Natural killer cell (primary cell): ENCODE results near the gene CLK1. TPM values are rescaled to one million over a fixed set of nuclear protein-coding genes. Genes with fewer than 3 reads are reported as not detected.

ENCODE experiments used
- ATAC-seq, 3 donors: fragments of 150-1000 bp in 2 of 3; fragments of 200-7000 bp in 1 of 3; cut with Tn5 transposase; 1 replicate in 1 of 3; 2 replicates in 2 of 3; pipeline ENCODE4 v1.10.0; 2021; ENCODE audit warnings: mild to moderate bottlenecking in 2 of 3, moderate library complexity in 2 of 3
- DNase-seq, 2 donors: peaks; one replicate each; pipeline versions ENCODE4 v3.0.0 to v3.0.0-alpha.2; 2013 to 2021; ENCODE audit warnings: mixed read lengths in 1 of 2
- H3K27ac ChIP-seq: one replicate; pipeline ENCODE4 v1.5.1; 2013; ENCODE audit warnings: mild to moderate bottlenecking, low read length
- H3K27me3 ChIP-seq: one replicate; pipeline ENCODE4 v1.6.1; 2013; ENCODE audit warnings: low read length; ENCODE audit not compliant: control insufficient read depth, insufficient read depth
- H3K36me3 ChIP-seq: one replicate; pipeline ENCODE4 v1.6.1; 2013; ENCODE audit warnings: low read length; ENCODE audit not compliant: control insufficient read depth, insufficient read depth
- H3K4me1 ChIP-seq: one replicate; pipeline ENCODE4 v1.6.1; 2013; ENCODE audit warnings: low read length; ENCODE audit not compliant: control insufficient read depth, insufficient read depth
- H3K4me3 ChIP-seq: one replicate; pipeline ENCODE4 v1.5.1; 2013; ENCODE audit warnings: low read length
- H3K9me3 ChIP-seq: one replicate; pipeline ENCODE4 v1.6.1; 2013; ENCODE audit warnings: low read length; ENCODE audit not compliant: control insufficient read depth, insufficient read depth
- H3K27ac Mint-ChIP-seq, 2 donors: one replicate each; pipeline ENCODE4 v1.8.0; 2022; ENCODE audit warnings: mild to moderate bottlenecking in 2 of 2, mixed read lengths in 2 of 2, moderate library complexity in 1 of 2
- H3K27me3 Mint-ChIP-seq, 2 donors: one replicate each; pipeline ENCODE4 v1.8.0; 2022; ENCODE audit warnings: low read depth in 2 of 2, mixed read lengths in 2 of 2
- H3K36me3 Mint-ChIP-seq: one replicate; pipeline ENCODE4 v1.8.0; 2022; ENCODE audit warnings: mixed read lengths
- H3K4me1 Mint-ChIP-seq, 2 donors: one replicate each; pipeline ENCODE4 v1.8.0; 2022; ENCODE audit warnings: mixed read lengths in 2 of 2
- H3K4me3 Mint-ChIP-seq: one replicate; pipeline ENCODE4 v1.8.0; 2022; ENCODE audit warnings: mild to moderate bottlenecking, moderate library complexity, mixed read lengths
- H3K9me3 Mint-ChIP-seq, 2 donors: one replicate each; pipeline ENCODE4 v1.8.0; 2022; ENCODE audit warnings: mixed read lengths in 2 of 2
- WGBS: methylation state at CpG from one replicate; pipeline ENCODE4 v1.1.7; 2013; ENCODE audit warnings: missing lambda C conversion rate; ENCODE audit not compliant: insufficient coverage; 5-methylcytosine and 5-hydroxymethylcytosine counted together
- intact Hi-C: fragments of 100-400 bp; cut with micrococcal nuclease; formaldehyde crosslinking; loops from one replicate; pipeline ENCODE4 v1.14.2; 2022
- total RNA-seq, 4 donors: library from RNA; stranded (reverse); fragments of 120-200 nt in 1 of 4; gene quantifications; one replicate each; pipeline versions ENCODE4 v1.2.3 to v1.2.4, GENCODE V29; 2013 to 2022
- TF ChIP-seq, protein P1 (sequence below): fragments of 200-600 bp; IDR thresholded peaks from one replicate; pipeline ENCODE4 v1.8.0; 2022; ENCODE audit warnings: antibody characterized with exemption

The CLK1 gene
- total RNA-seq, 3 donors from 2014 or later (not counting 1 experiment from before 2014, with no cell fraction given) = 975 to 1,296 (median 1,070) TPM

DNA sequence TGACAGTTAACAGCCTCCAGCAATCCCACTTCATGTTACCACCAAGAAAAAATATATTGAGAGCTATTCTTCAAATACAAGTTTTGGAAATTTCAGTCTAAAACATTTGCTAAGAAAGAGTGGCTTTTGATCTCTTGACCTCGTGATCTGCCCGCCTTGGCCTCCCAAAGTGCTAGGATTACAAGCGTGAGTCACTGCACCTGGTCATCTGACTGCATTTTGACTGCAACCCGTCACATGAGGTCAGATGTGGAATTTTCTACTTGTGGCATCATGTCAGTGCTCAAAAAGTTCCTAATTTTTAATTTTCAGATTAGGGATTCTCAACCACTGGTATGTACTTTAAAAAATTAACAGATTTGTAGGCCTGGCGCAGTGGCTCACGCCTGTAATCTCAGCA lies 9.1 kb upstream of the CLK1 start:
- Mint-ChIP-seq H3K27ac (no peak overlapping the region), H3K4me3 (no peak overlapping the region), H3K9me3 (no peaks in the 10 kb centered on the region), H3K36me3 (no peaks in the 10 kb centered on the region), H3K27me3 (no peaks in the 10 kb centered on the region), H3K4me1 (peaks cover 0 to 5% of the 10 kb centered on the region in 2 donors)
- H3K4me1 ChIP-seq = peaks cover 8% of the 10 kb centered on the region
- no peaks in the 10 kb centered on the region for H3K27me3 ChIP-seq
- no peak for DNase-seq
- no peak overlapping the region for H3K27ac ChIP-seq
- TF ChIP-seq, protein P1, sequence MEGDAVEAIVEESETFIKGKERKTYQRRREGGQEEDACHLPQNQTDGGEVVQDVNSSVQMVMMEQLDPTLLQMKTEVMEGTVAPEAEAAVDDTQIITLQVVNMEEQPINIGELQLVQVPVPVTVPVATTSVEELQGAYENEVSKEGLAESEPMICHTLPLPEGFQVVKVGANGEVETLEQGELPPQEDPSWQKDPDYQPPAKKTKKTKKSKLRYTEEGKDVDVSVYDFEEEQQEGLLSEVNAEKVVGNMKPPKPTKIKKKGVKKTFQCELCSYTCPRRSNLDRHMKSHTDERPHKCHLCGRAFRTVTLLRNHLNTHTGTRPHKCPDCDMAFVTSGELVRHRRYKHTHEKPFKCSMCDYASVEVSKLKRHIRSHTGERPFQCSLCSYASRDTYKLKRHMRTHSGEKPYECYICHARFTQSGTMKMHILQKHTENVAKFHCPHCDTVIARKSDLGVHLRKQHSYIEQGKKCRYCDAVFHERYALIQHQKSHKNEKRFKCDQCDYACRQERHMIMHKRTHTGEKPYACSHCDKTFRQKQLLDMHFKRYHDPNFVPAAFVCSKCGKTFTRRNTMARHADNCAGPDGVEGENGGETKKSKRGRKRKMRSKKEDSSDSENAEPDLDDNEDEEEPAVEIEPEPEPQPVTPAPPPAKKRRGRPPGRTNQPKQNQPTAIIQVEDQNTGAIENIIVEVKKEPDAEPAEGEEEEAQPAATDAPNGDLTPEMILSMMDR = no peak
- ATAC-seq = no peak
- H3K9me3 ChIP-seq = no peaks in the 10 kb centered on the region
- H3K4me3 ChIP-seq = no peak overlapping the region
- intact Hi-C loops = no loop called here
- 99% methylated on average over 6 of the region's 6 CpGs for WGBS
- H3K36me3 ChIP-seq = peaks cover 51% of the 10 kb centered on the region

DNA sequence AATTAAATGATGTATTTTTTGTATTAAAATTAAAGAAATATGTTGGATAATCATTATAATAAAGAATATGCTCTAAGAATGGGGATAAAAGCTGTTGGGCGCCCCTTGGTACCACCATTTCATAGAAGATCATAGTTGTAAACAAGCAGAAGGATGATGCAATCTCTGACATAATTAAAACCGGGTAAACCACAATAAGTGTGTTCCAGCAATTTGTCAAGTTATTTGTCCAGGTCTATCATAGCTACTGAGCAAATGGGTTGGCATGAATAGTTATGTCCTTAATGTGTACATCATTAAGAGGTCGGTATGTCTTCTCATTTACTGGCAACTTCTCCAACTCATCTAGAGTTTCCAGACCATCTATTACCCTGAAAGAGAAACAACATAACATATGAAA lies 6.7 kb upstream of the CLK1 start:
- no peak overlapping the region for H3K27ac Mint-ChIP-seq
- no peak for ATAC-seq
- no peaks in the 10 kb centered on the region for H3K27me3 Mint-ChIP-seq
- H3K4me1 Mint-ChIP-seq = peaks cover 0 to 12% of the 10 kb centered on the region in 2 donors
- peaks cover 8% of the 10 kb centered on the region for H3K4me1 ChIP-seq
- DNase-seq = no peak
- intact Hi-C loops = no loop called here
- WGBS = 77% methylated on average over 2 of the region's 3 CpGs
- H3K27me3 ChIP-seq = no peaks in the 10 kb centered on the region
- H3K36me3 ChIP-seq = peaks cover 38% of the 10 kb centered on the region
- no peaks in the 10 kb centered on the region for H3K9me3 ChIP-seq
- no peak overlapping the region for H3K4me3 ChIP-seq
- H3K36me3 Mint-ChIP-seq = no peaks in the 10 kb centered on the region
- H3K9me3 Mint-ChIP-seq = no peaks in the 10 kb centered on the region
- no peak overlapping the region for H3K27ac ChIP-seq
- TF ChIP-seq, protein P1 = no peak
- H3K4me3 Mint-ChIP-seq = no peak overlapping the region

DNA sequence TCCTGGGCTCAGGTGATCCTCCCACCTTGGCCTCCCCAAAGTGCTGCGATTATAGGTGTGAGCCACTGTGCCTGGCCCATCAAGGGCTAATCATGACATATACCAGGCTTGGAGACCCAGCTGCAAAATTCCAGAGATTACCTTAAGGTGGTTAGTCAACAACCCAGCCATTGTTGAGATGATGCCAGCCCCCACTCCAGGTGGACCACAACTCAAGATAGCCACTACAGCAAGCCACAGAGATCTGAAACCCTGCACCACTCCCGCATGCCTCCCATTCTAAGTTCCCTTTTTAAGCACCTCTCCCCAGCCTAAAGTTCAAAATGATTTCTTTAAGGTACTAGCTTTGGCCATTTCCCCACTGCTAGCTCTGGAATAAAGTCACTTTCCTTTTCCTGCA lies 4.6 kb upstream of the CLK1 start:
- Histone ChIP-seq H3K4me3 (no peak overlapping the region), H3K27ac (no peak overlapping the region), H3K4me1 (peaks cover 17% of the 10 kb centered on the region), H3K9me3 (no peaks in the 10 kb centered on the region), H3K27me3 (no peaks in the 10 kb centered on the region), H3K36me3 (peaks cover 23% of the 10 kb centered on the region)
- Mint-ChIP-seq H3K36me3 (peaks cover 2% of the 10 kb centered on the region), H3K27me3 (no peaks in the 10 kb centered on the region), H3K27ac (peak overlapping the region in 1 of 2 donors; percentile 50), H3K4me1 (peaks cover 11 to 26% of the 10 kb centered on the region in 2 donors), H3K4me3 (no peak overlapping the region), H3K9me3 (no peaks in the 10 kb centered on the region)
- DNase-seq (no peak), ATAC-seq (no peak)
- intact Hi-C loops = no loop called here
- TF ChIP-seq, protein P1 = no peak
- 88% methylated on average over 2 of the region's 2 CpGs for WGBS

DNA sequence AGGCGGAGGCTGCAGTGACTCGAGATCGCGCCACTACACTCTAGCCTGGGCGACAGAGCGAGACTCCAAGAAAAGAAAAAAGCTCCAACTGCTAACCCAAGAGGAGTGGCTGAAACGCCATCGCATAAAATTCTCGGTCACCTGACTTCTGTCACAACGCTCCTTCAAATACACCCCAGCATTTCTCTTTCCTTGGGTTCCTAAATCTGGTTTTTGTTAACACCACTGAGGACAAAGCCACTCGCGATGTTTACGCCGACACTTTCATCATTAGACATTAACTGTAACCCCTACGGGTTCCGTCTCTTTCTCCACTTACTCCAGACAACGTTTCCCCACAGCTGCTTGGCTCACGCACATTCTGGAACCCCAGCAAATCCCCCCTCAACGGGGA lies 679 bp downstream of the CLK1 start:
- H3K27me3 Mint-ChIP-seq = no peaks in the 10 kb centered on the region
- ATAC-seq (peak in 2 of 3 donors; percentile 2 to 5), DNase-seq (no peak)
- peak overlapping the region; percentile 99 for H3K27ac ChIP-seq
- no peaks in the 10 kb centered on the region for H3K27me3 ChIP-seq
- peak overlapping the region; percentile 93 for H3K4me3 Mint-ChIP-seq
- no peaks in the 10 kb centered on the region for H3K9me3 ChIP-seq
- peaks cover 29% of the 10 kb centered on the region for H3K36me3 ChIP-seq
- TF ChIP-seq, protein P1 = no peak
- peaks cover 20% of the 10 kb centered on the region for H3K4me1 ChIP-seq
- peak overlapping the region; percentile 95 for H3K4me3 ChIP-seq
- H3K9me3 Mint-ChIP-seq = no peaks in the 10 kb centered on the region
- WGBS = under 1% methylated on average over 19 of the region's 19 CpGs
- H3K27ac Mint-ChIP-seq = peak overlapping the region; percentile 92 to 99
- peaks cover 36% of the 10 kb centered on the region for H3K36me3 Mint-ChIP-seq
- intact Hi-C loops = loop anchor here (1.0 to 5.0 kb wide), 5 partner anchors 52 to 399 kb away; partner anchors contain the start of genes BZW1, CASP8, CFLAR and SGO2
- H3K4me1 Mint-ChIP-seq = peaks cover 48 to 59% of the 10 kb centered on the region in 2 donors
